NCI-H1436 treated with DMSO at 0.1 percent for 48 hours (cell line): ENCODE measurements around the gene HOXC12.

Source experiments
- DNase-seq: peaks from one replicate; lab custom pipeline; 2025; lab: John Stamatoyannopoulos, UW

The HOXC12 gene

GRCh38 chr12:53983950-53984572 lies 29.4 kb downstream of the HOXC12 start:
- no peak for DNase-seq

- DNase-seq, result no peak
Observed at GRCh38 chr12:53984901-53985691, 30.4 kb downstream of the HOXC12 start, which contains the start of gene HOXC10. Gene HOXC10, plus strand, starts transcription at chr12:53985146. Its CDS starts 114 bp downstream, at chr12:53985260.

GRCh38 chr12:53985692-53985993 lies 30.9 kb downstream of the HOXC12 start:
- DNase-seq, result no peak

- DNase-seq, result no peak
Observed at GRCh38 chr12:53985994-53986685, 31.4 kb downstream of the HOXC12 start.

GRCh38 chr12:53986686-53987483 lies 32.2 kb downstream of the HOXC12 start:
- DNase-seq, result no peak

- DNase-seq, result no peak
Observed at GRCh38 chr12:53987787-53988230, 33.1 kb downstream of the HOXC12 start.

GRCh38 chr12:53988541-53989226 lies 34.0 kb downstream of the HOXC12 start:
- no peak for DNase-seq

GRCh38 chr12:53989227-53990113 lies 34.8 kb downstream of the HOXC12 start:
- no peak for DNase-seq

GRCh38 chr12:53990311-53991076 lies 35.8 kb downstream of the HOXC12 start:
- DNase-seq, result no peak

- DNase-seq, result no peak
Observed at GRCh38 chr12:53991077-53991460, 36.4 kb downstream of the HOXC12 start.

- no peak for DNase-seq
Observed at GRCh38 chr12:53992377-53992889, 37.7 kb downstream of the HOXC12 start.

- no peak for DNase-seq
Observed at GRCh38 chr12:53993162-53994008, 38.7 kb downstream of the HOXC12 start.

GRCh38 chr12:53994009-53994263 lies 39.2 kb downstream of the HOXC12 start:
- DNase-seq, result no peak

- no peak for DNase-seq
Observed at GRCh38 chr12:53994264-53995001, 39.7 kb downstream of the HOXC12 start.

- DNase-seq, result no peak
Observed at GRCh38 chr12:53995002-53995377, 40.3 kb downstream of the HOXC12 start.

GRCh38 chr12:53995378-53996239 lies 40.9 kb downstream of the HOXC12 start:
- DNase-seq, result no peak
